HG03432 (cell line): ENCODE results near the gene ADAMTS18.
"Not testable (repeated sequence)": the region's sequence is repeated elsewhere in the genome, so short reads cannot be mapped to it uniquely, and the experiment has no call there.

ENCODE experiments used
- ATAC-seq: cut with Tn5 transposase; IDR thresholded peaks from one replicate; pipeline ENCODE4 v1.9.1; 2021; ENCODE audit warnings: mild to moderate bottlenecking, moderate library complexity; ENCODE audit not compliant: unreplicated experiment

The ADAMTS18 gene, protein sequence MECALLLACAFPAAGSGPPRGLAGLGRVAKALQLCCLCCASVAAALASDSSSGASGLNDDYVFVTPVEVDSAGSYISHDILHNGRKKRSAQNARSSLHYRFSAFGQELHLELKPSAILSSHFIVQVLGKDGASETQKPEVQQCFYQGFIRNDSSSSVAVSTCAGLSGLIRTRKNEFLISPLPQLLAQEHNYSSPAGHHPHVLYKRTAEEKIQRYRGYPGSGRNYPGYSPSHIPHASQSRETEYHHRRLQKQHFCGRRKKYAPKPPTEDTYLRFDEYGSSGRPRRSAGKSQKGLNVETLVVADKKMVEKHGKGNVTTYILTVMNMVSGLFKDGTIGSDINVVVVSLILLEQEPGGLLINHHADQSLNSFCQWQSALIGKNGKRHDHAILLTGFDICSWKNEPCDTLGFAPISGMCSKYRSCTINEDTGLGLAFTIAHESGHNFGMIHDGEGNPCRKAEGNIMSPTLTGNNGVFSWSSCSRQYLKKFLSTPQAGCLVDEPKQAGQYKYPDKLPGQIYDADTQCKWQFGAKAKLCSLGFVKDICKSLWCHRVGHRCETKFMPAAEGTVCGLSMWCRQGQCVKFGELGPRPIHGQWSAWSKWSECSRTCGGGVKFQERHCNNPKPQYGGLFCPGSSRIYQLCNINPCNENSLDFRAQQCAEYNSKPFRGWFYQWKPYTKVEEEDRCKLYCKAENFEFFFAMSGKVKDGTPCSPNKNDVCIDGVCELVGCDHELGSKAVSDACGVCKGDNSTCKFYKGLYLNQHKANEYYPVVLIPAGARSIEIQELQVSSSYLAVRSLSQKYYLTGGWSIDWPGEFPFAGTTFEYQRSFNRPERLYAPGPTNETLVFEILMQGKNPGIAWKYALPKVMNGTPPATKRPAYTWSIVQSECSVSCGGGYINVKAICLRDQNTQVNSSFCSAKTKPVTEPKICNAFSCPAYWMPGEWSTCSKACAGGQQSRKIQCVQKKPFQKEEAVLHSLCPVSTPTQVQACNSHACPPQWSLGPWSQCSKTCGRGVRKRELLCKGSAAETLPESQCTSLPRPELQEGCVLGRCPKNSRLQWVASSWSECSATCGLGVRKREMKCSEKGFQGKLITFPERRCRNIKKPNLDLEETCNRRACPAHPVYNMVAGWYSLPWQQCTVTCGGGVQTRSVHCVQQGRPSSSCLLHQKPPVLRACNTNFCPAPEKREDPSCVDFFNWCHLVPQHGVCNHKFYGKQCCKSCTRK (N-terminal part only)

DNA sequence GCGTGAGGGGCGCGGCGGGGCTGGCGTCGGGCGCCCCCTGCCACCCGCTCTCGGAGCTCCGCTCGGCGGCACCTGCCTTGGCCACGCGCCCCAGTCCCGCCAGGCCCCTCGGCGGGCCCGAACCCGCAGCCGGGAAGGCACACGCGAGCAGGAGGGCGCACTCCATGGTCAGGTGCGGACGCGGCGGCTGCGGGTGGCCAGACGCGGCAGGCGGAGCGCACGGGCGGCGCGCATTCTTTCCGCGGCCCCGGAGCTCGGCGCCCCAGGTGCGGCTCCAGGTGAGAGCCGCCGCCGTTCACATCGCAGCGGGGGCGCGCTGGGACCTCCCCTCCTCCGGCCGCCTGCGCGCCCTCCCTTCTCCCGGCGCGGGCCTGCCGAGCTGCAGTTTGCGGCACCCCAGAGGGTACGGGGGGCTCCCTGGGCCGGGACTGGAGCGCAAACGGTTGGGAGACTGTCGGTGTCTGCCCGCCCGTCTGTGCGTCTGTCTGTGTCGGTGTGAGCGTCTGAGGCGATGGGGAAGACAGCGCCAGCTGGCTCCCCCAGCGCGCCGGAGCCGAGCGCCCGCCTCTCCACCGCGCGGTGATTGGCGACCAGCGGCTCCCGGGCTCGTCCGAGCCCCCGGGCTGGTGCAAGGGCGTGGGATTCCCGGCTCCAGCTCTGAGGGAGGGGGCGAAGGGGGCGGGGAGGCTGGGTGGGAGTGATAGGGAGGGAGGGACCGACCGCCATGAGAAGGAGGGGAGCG is at the start of gene ADAMTS18:
TSS of gene ADAMTS18 (minus strand) at position 505 of the 742 bp plus-strand sequence. CDS start at position 166, 339 bp downstream.
- ATAC-seq = no peak

DNA sequence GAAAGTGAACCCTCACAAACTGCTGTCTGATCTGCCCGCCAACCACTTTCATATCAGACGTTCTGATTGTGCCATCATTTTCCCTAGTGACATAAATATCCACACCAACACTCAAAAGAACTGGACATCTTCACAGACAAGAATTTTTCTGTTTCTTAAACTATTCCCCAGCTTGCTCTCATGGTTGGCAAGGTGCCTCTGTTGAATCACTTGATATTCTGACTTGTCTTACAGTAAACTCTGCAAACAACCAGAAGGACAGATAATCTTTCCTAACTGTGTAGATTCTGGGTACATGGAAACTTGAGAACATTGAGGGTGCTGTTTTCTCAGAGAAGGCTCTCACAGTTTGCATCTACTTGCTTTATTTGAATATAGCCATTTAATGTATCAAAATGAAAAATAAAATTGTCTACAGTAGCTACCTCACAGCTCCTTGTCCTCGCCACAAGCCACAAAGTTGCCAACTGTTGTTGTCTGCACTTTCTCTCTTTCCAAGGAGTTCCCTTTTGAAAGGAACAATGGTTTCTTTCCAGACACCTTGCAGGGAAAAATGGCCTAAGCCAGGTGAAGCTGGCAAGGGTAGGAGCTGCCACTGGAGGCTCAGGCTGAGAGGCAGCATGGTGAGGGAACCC is 46.0 kb upstream of the ADAMTS18 start:
- ATAC-seq = no peak

- ATAC-seq = no peak
These were observed 37.4 kb upstream of the ADAMTS18 start for GRCh38 chr16:77472262-77472661.

GRCh38 chr16:77470851-77471250 is 36.0 kb upstream of the ADAMTS18 start:
- ATAC-seq = no peak

DNA sequence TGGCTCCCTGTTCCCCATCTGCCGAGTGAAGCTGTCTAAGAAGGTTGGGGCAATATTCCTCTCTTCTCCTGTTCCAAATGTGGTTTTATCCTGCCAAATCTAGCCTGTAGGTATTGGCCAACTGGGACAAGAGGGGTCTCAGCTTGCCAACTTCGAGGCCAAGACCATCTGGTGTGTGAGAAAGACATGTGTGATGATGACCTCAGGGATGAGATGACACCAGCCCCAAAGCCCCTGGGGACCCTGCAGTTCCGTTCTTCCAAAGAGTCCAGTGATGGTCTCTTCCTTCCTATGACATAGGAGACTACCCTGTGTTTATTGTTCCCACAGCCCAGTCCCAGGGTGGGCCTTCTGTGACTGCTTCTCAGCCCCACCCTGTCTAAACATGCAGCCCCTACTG is 34.8 kb upstream of the ADAMTS18 start:
- ATAC-seq = no peak

DNA sequence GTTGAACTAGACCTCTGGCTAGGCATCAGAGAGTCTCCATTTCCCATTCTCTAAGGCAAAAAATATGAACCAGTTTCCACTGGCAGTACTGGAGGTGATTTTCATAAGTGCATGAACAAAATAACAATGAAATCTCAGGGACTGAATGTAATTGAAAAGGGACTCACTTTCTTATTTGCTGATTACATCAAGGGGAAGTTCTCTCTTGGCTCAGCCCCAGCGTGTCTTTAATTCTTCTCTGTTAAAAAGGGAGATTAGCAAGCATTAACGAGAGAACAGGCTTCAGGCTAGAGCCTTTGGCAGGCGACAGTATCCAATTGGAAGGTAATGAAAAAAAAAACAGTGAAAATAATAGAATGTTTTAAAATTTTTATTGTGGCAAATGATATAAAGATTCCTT is 34.0 kb upstream of the ADAMTS18 start:
- no peak for ATAC-seq

- ATAC-seq = no peak
These were observed 33.0 kb upstream of the ADAMTS18 start for GRCh38 chr16:77467821-77468335.

GRCh38 chr16:77463659-77464058 is 28.8 kb upstream of the ADAMTS18 start:
- not testable (repeated sequence) for ATAC-seq

DNA sequence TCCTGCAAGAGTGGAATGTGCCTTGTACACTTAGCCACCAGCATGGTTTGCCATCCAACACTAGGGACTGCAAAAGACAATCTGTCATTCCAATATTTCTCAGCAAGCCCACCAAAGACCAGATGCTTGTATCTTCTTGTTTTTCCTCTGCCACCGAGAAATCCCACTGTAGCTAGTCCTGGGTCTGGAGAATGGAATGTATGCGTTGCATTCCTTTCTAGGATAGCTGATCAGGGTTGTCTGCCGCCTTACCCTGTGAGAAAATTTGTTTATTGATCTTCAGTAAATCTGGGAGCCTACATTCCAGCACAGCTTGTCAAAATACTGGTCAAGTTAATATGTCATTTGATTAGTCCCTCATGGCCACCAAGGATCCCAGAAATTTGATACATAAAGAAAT is 28.1 kb upstream of the ADAMTS18 start:
- ATAC-seq = no peak

DNA sequence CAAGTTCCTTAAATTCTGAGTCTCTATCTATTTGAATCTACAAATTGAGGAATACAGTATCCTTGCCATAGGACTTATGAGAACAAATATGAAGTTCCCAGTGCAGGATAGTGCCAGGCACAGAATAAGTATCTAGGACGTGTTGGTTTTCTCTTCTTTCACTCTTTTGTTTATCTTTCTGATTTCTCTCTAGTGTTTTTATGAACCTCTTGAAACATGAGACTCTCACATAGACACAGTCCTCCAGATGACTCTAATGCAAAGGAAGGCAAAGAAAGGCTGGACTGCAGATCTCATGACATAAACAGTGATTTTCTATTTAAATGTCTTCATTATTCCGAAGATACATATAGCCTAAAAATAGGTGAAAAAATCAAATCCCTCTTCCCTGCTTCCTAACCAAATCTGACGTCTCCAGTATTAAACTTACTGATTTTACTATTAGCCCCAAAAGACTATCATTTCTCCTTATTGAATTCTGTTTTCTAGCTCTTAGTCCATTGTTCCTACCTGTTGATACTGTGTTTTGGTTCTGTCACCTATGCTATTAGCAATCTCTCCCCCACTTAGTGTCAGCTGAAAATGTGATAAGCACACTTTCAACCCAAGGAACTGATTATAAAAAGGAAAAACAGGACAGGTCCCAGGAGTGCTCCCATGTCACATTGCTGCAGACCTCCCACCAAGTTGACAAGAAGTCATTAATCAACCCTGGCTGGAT is 24.9 kb upstream of the ADAMTS18 start:
- no peak for ATAC-seq

- no peak for ATAC-seq
These were observed 22.2 kb upstream of the ADAMTS18 start for GRCh38 chr16:77457046-77457445.

- no peak for ATAC-seq
These were observed 17.4 kb upstream of the ADAMTS18 start for GRCh38 chr16:77452243-77452642.

- ATAC-seq = no peak
These were observed 16.1 kb upstream of the ADAMTS18 start for GRCh38 chr16:77450790-77451487.

GRCh38 chr16:77449208-77449607 is 14.4 kb upstream of the ADAMTS18 start:
- no peak for ATAC-seq

DNA sequence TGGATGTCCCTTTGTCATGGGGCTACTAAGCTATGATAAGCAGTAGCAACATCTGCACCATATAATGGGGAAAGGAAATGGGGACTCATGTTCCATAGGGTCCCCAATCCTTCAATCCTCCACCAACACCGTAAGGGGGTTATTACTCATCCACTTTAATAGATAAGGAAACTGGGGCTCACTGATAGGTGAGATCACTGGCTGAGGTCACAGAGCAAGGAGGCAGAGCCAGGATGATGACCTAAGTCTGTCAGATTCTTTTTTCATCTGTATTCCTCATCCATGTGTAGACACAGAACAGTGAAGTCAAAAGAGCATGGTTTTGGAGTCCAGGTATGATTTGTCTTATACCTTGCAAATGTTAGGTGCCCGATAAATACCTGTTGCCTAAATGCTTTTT is 10.5 kb upstream of the ADAMTS18 start:
- ATAC-seq = no peak

- ATAC-seq = no peak
These were observed 9.3 kb upstream of the ADAMTS18 start for GRCh38 chr16:77444147-77444460.

DNA sequence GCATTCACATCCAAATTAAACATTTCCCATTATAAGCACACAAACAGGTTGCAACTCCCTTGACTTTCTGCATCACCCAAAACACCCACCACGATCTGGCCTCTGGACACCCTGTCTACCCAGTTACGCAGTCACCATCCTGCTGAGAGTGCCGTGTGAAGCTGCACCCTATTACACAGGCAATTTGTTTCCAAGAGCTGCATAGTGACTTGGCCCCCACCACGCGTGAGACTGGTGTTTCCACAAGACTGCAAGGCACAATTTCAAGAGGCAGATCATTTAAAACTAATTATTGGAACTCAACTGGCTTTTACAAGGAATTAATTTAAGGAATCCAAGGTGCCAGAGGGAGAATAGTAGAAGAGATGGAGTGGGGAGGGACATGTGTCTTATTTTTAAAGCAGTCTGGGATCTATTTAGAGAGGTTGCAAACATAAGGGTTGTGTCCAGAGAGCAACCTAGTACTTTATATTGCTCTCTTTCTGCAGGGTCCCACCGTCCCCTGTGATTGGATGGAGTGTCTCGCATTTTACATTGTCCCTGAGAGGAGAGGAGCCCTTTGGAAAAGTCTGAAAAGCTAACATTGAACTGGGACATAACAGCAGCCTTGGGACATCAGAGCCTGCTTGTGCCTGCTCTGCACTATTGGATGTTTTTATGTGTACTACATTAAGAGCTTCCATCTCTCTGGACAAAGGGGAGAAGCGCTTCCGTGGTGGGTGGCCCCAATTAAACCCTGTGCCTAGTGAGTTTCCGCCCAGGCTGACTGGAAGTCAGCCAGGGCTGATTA is 8.7 kb upstream of the ADAMTS18 start:
- ATAC-seq = no peak

DNA sequence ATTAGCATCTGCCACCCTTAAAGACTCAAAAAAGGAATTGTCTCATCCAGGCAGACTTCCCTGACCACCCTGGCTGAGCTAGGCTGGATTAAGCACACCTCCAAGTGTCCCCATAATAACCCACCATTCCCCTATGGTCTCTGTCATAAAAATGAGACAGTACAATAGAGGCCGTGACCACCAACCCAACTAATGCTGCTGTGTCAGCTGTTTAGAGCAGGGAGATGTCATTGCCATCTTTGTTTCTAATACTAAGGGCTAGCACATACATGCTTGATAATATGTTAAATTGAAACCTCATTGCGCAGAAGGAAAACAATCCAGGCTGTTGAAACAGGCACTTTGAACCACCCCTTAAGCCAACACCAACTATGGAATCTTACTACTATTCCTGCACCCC is 7.2 kb upstream of the ADAMTS18 start:
- ATAC-seq = no peak
